ENCODE data around the gene SEMA3G.

DNA sequence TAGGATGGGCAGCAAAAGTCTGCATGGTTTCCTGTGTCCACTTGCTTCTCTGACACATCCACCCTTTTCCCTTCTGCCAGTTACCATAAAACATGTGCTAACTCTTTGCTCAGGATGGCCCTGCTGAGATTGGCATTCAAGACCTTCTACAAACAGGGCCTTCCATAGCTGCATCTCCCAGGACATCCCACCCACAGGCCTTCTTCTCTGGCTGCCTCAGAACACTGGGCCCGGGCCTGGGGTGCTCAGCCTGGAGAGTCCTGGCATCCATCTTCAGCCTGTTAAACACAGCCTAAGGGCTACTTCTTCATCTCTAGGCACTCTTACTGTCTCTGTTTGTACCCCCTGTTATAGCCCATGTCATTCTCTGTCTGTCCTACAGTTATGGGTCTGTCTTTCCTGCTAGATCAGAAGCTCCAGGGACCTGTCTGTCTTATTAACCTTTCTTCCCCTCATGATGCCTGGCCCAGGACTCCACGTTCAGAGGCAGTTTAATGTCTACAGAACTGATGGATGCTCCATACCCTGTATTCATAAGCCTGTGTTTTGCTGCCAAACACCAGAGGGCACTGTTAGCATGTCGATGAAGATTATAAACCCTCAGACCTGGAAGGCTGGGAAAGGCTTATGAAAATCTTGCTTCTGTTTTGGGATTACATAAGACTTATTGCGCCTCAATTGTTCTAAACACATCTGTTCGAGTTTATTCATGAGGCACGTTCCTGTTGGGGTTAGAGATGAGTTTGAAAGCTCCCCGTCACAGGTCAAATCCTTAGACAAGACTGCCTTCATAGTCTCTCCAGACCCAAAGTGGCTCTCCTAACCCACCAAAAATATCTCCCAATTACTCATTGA lies 16.5 kb downstream of the SEMA3G start:
- TF ChIP-seq POLR2AphosphoS5 (IDR thresholded peaks at IDR 0.05; ENCODE audit: low read depth, low read length) (no peak), FOXP2 (optimal IDR thresholded peaks at IDR 0.05; ENCODE audit: borderline replicate concordance, extremely low read depth, extremely low read length, insufficient read depth) (no peak), SIN3A (IDR thresholded peaks at IDR 0.05; ENCODE audit: borderline replicate concordance, insufficient read depth, low read length) (no peak)
- TF ChIP-seq, protein P1, sequence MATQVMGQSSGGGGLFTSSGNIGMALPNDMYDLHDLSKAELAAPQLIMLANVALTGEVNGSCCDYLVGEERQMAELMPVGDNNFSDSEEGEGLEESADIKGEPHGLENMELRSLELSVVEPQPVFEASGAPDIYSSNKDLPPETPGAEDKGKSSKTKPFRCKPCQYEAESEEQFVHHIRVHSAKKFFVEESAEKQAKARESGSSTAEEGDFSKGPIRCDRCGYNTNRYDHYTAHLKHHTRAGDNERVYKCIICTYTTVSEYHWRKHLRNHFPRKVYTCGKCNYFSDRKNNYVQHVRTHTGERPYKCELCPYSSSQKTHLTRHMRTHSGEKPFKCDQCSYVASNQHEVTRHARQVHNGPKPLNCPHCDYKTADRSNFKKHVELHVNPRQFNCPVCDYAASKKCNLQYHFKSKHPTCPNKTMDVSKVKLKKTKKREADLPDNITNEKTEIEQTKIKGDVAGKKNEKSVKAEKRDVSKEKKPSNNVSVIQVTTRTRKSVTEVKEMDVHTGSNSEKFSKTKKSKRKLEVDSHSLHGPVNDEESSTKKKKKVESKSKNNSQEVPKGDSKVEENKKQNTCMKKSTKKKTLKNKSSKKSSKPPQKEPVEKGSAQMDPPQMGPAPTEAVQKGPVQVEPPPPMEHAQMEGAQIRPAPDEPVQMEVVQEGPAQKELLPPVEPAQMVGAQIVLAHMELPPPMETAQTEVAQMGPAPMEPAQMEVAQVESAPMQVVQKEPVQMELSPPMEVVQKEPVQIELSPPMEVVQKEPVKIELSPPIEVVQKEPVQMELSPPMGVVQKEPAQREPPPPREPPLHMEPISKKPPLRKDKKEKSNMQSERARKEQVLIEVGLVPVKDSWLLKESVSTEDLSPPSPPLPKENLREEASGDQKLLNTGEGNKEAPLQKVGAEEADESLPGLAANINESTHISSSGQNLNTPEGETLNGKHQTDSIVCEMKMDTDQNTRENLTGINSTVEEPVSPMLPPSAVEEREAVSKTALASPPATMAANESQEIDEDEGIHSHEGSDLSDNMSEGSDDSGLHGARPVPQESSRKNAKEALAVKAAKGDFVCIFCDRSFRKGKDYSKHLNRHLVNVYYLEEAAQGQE (IDR thresholded peaks at IDR 0.05; ENCODE audit: insufficient read depth in 1 of 2, low read depth in 2 of 2, low read length in 2 of 2): no peak
